ENCODE measurements around the gene PRKCH.

Gene PRKCH

DNA sequence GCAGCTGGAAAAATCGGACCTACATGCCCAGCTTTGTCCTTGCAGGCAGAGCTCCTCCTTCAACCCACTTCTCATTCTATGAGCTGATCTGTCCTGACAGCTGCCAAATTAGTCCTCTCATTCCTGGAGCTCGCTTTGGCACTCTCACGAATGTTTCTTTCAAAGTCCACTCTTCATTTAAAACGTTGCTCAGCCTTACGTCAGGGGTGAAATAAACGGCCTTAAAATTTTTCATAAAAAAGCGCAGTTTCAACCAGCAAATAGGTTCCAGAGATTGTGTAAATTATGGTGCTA is 253.1 kb downstream of the PRKCH start:
- no peak for DNase-seq

- DNase-seq: no peak
Observed at GRCh38 chr14:61575126-61575525, 253.7 kb downstream of the PRKCH start.

DNA sequence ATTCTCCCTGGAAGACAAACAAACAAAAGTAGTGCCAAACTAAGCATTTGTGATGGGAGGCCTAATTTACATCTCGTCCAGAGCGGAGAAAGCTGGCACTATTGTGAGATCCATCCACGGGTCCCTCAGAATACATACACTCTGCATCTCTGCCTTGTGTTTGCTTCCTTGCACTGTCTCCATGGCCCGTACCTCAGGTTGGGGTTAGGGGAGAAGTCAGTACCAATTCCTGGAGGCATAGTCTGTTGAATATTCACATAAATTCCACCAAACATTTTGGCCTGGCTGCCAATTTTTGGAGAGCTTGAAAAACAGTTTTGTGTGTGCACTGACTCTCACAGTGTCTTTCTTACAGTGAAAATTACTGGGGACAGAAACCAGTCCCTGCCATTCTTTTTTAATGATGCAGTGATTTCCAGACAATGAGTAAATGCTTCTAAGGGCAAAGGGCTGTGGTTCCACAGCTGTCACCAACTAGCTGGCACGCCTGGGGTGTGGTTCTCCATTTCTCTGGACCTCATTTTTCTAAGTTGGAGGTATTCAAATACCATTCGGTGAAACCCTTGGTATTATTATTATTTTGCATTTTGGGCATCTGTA is 254.3 kb downstream of the PRKCH start:
- no peak for DNase-seq

GRCh38 chr14:61577506-61577931 is 256.1 kb downstream of the PRKCH start:
- DNase-seq: no peak

DNA sequence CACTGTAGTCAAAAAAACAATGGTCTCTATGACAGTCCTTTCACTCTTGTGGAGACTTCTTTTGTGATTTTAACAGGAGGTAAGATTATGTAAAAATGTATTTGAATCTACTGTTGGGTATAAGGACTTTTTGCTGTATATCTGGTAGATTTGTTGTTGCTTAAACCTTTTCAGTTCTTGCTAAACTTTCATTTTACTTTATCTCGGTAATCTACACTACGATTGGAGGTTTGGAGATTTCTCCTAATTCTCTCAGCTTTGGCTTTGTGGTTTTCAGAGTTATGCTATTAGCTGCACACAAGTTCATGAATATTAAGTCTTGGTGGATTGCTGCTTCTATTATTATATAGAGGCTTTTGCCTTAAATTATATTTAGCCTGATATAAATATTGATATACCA is 257.4 kb downstream of the PRKCH start:
- DNase-seq: no peak

GRCh38 chr14:61581340-61581739 is 260.0 kb downstream of the PRKCH start:
- no peak for DNase-seq

DNA sequence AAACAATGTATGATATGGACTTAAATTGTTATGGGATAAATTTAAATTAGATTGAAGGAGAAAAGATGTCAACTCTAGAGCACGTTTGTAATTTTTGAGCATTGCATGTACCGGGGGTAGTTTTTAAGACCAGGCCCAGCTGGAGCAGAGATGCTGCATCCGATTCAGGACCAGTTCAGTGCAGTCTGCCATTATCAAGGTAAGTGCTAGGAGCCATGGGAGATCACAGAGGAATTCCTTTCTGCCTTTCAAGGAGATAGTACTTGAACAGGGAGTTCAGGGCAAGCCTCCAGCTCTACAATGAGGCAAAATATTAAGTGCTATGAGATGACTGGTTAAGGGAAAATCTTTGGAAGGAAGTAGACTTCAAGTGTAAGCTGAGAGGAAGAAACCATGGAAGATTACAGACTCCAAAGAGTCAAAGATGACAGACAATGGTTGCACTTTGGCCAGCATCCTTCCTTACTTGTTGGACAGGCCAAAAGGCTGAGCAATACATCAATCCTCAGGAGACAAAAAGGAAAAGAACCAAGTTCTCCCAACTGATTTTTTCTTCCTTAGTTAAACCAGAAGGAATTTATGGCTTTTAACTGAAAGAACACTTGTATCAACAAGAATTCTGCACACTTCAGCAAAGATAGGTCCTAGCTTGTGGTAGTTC is 260.7 kb downstream of the PRKCH start:
- DNase-seq: no peak

- DNase-seq: no peak
Observed at GRCh38 chr14:61582815-61583214, 261.4 kb downstream of the PRKCH start.

- DNase-seq: no peak
Observed at GRCh38 chr14:61584331-61584741, 263.0 kb downstream of the PRKCH start.

- DNase-seq: no peak
Observed at GRCh38 chr14:61585598-61586543, 264.5 kb downstream of the PRKCH start.

- no peak for DNase-seq
Observed at GRCh38 chr14:61586544-61587055, 265.2 kb downstream of the PRKCH start.

- DNase-seq: no peak
Observed at GRCh38 chr14:61587081-61587713, 265.8 kb downstream of the PRKCH start.

DNA sequence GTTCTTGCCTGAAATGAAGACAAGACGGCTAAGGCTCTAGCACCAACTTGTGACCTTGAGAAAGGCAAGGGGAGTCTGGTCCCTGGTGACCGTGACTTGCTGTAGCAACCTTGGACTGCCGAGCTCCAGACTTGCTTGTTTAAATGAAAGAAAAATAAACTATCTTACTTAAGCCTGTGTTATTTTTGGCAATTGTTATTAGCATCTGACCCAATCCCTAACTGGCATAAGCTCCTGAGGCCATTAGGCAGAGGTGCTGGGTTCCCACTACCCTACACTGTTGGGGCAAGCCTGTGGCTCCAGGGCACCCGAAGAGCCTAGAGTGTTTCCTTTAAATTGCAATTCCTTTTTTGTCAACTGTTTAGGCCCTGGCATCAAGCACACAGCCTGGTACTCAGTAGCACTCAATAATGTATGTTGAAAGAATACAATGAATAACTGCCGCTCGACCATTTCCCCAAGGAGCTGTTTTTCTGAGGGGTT is 267.1 kb downstream of the PRKCH start:
- DNase-seq: no peak

- no peak for DNase-seq
Observed at GRCh38 chr14:61589691-61590581, 268.6 kb downstream of the PRKCH start.

- no peak for DNase-seq
Observed at GRCh38 chr14:61591862-61592261, 270.5 kb downstream of the PRKCH start.

DNA sequence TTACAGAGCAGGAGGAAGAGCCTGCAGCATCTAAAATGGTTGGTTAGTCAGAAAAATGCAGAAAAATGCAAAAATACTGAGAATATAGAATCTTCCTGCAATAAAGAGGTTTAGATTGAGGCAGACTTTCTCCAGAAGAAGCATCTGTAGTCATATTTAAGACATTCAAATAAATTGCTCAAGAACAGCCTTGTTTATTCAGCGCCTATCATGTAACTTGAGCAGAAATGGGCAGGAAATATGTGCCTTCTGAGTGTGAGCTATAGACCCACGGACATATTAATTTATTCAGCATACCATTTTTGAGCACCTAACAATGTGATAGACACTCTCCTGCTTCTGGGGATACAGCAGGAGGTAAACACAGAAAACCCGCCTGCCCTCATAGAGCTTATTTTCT is 272.0 kb downstream of the PRKCH start:
- no peak for DNase-seq

DNA sequence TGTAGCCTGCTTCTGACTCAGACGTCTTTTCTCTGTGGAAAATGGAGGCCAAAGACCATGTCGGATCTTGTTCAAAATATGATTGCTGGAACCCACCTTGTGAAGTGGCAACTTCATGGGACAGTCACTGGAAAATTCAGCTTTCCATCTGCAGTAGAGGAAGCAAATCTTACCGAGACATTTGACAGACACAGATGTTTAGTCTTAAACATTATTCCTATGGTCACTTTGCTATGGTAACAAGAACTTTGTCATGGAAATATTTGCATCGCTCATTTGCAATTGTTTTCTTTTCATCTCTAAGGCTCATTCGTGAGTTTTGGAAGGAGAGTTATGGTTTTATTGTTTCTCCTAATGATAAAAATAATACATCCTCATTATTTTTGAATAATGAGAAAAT is 275.6 kb downstream of the PRKCH start:
- DNase-seq: no peak

- DNase-seq: no peak
Observed at GRCh38 chr14:61598980-61599379, 277.6 kb downstream of the PRKCH start.

DNA sequence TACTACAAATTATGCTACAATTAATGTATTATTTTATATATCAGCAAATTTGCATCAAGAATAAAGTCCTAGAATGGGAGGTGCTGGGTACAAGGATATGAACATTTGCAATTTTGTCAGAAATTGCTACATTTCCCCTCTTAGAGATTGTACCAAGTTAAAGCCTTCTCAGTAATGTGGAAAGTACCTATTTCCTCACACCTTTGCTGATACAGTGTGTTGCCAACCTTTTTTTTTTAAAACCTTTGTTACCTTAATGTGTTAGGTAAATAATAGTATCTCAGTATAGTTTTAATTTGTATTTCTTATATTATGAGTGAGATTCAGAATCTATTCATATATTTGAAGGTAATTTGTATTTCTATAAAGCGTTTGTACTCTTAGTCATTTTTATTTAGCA is 278.6 kb downstream of the PRKCH start:
- DNase-seq: no peak
